Prostate gland (tissue), 2 donors: ENCODE measurements around the gene SLC44A2. TPM values are rescaled to one million over a fixed set of nuclear protein-coding genes. Genes with fewer than 3 reads are reported as not detected.

Source experiments
- DNase-seq: peaks from one replicate; pipeline ENCODE4 v3.0.0-alpha.2; 2019; ENCODE audit warnings: low spot score
- H3K27ac ChIP-seq, 2 donors: fragments of 200-600 bp; sonication (generic); 2 replicates each; pipeline ENCODE4 v1.5.1; 2017 to 2019
- H3K27me3 ChIP-seq: fragments of 200-600 bp; sonication (generic); replicated peaks from 2 replicates; pipeline ENCODE4 v1.5.1; 2019; ENCODE audit not compliant: insufficient read depth
- H3K36me3 ChIP-seq, 2 donors: fragments of 200-600 bp; sonication (generic); 1 replicate in 1 of 2; 2 replicates in 1 of 2; pipeline versions ENCODE4 v1.5.1 to v1.8.1; 2017 to 2019
- H3K4me1 ChIP-seq: fragments of 200-600 bp; sonication (generic); replicated peaks from 2 replicates; pipeline ENCODE4 v1.5.1; 2019
- H3K4me3 ChIP-seq, 2 donors: fragments of 200-600 bp; sonication (generic); 2 replicates each; pipeline ENCODE4 v1.5.1; 2017 to 2019
- H3K9me3 ChIP-seq: fragments of 200-600 bp; sonication (generic); 2 replicates; pipeline ENCODE4 v1.5.1; 2017
- POLR2A ChIP-seq: fragments of 450-650 bp; IDR thresholded peaks from one replicate; pipeline ENCODE4 v1.6.1; 2016; ENCODE audit warnings: antibody characterized with exemption, mild to moderate bottlenecking
- POLR2AphosphoS5 ChIP-seq: sonication (generic); formaldehyde crosslinking; IDR thresholded peaks from one replicate; pipeline ENCODE4 v1.6.1; 2017; ENCODE audit warnings: antibody characterized with exemption
- WGBS: methylation state at CpG from one replicate; pipeline ENCODE4 v1.1.5; 2018; 5-methylcytosine and 5-hydroxymethylcytosine counted together
- intact Hi-C: fragments of 100-400 bp; cut with DNase I; formaldehyde crosslinking; loops from one replicate; pipeline ENCODE4 v1.14.2; 2022
- total RNA-seq, 2 donors: library from RNA; depleted of rRNA; stranded (reverse); fragments of >200 nt; gene quantifications; one replicate each; pipeline ENCODE4 v1.1.0, GENCODE V29; 2016
- TF ChIP-seq, protein P1 (sequence below), 4 experiments: fragments of 200-600 bp in 2 of 4; fragments of 450-650 bp in 2 of 4; sonication (generic) in 2 of 4; IDR thresholded peaks; 1 replicate in 3 of 4; 2 replicates in 1 of 4; pipeline ENCODE4 v1.5.1; 2016 to 2019; ENCODE audit warnings: antibody characterized with exemption in 4 of 4, mild to moderate bottlenecking in 2 of 4, moderate library complexity in 2 of 4

SLC44A2 gene
- total RNA-seq, 2 donors from 2014 or later, result 91.1 to 402 TPM

DNA sequence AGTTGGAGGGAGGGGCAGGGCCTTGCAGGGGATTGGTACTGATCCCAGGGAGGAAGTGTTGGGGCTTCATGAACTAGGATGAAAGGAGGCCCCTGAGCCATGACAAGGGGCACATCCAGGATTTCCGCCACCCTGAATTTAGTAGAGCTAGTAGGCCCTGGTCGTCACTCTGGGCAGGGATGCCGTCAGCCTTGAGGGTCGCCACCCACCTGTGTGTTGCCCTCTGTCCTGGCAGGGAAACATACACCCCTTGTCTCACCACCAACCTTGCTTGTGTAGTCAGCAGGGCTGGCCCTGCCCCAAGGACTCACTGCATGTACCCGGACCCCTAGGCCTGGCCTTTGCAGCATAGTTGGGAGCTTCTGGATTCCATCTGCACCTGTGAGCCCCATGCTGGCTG is 66.5 kb downstream of the SLC44A2 start:
- no peaks in the 10 kb centered on the region for H3K9me3 ChIP-seq
- H3K4me3 ChIP-seq, result no peak overlapping the region
- no peak for DNase-seq
- H3K4me1 ChIP-seq, result no peaks in the 10 kb centered on the region
- intact Hi-C loops, result loop anchor here (5.0 kb wide), 1 partner anchor 40 kb away; the partner anchor contains the start of gene ILF3
- peaks cover 10 to 19% of the 10 kb centered on the region in 2 donors for H3K36me3 ChIP-seq
- TF ChIP-seq POLR2AphosphoS5 (no peak), POLR2A (no peak)
- TF ChIP-seq, protein P1, sequence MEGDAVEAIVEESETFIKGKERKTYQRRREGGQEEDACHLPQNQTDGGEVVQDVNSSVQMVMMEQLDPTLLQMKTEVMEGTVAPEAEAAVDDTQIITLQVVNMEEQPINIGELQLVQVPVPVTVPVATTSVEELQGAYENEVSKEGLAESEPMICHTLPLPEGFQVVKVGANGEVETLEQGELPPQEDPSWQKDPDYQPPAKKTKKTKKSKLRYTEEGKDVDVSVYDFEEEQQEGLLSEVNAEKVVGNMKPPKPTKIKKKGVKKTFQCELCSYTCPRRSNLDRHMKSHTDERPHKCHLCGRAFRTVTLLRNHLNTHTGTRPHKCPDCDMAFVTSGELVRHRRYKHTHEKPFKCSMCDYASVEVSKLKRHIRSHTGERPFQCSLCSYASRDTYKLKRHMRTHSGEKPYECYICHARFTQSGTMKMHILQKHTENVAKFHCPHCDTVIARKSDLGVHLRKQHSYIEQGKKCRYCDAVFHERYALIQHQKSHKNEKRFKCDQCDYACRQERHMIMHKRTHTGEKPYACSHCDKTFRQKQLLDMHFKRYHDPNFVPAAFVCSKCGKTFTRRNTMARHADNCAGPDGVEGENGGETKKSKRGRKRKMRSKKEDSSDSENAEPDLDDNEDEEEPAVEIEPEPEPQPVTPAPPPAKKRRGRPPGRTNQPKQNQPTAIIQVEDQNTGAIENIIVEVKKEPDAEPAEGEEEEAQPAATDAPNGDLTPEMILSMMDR (IDR thresholded peaks at IDR 0.05), result no peak
- no peaks in the 10 kb centered on the region for H3K27me3 ChIP-seq
- WGBS, result 83% methylated on average over 5 of the region's 5 CpGs
- no peak overlapping the region for H3K27ac ChIP-seq

DNA sequence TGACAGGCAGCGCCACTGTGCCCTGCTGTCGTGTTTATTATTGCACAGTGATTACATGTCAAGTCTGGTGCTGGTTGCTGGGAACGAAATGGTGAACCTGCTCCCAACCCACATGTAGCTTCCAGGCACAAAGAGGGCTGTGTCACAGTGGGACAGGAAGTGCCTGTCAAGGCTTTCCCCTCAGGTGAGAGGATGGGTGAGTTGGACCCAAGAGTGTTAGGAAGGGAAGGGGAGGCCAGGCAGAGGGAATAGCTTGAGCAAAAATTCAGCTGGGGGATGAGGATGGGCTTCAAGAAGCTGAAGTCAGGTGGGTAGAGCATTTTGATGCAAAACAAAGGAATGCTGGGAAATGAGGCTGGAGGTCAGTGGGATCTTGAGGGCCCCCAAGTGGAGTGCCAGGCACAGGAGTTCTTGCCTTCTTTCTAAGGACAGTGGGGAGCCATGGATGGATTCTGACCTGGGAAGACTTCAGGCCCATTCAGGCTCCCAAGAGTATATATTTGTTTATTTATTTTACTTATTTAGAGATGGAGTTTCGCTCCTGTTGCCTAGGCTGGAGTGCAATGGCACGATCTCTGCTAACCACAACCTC is 67.4 kb downstream of the SLC44A2 start:
- no peak for DNase-seq
- no peaks in the 10 kb centered on the region for H3K9me3 ChIP-seq
- H3K27me3 ChIP-seq, result no peaks in the 10 kb centered on the region
- H3K36me3 ChIP-seq, result peaks cover 4 to 13% of the 10 kb centered on the region in 2 donors
- TF ChIP-seq POLR2AphosphoS5 (no peak), POLR2A (no peak)
- TF ChIP-seq, protein P1 (IDR thresholded peaks at IDR 0.05), result no peak
- 82% methylated on average over 5 of the region's 5 CpGs for WGBS
- no peak overlapping the region for H3K27ac ChIP-seq
- no peaks in the 10 kb centered on the region for H3K4me1 ChIP-seq
- intact Hi-C loops, result loop anchor here (5.0 kb wide), 1 partner anchor 40 kb away; the partner anchor contains the start of gene ILF3
- no peak overlapping the region for H3K4me3 ChIP-seq

Other genes with a start within 250 kb of the SLC44A2 start
- 100 to 1,000 TPM in 1 of 2 donors, 10 to 100 TPM in 1; 90.8 to 161 TPM for gene TYK2, start 245.0 kb upstream of the SLC44A2 start, total RNA-seq
- 100 to 1,000 TPM; 135 to 159 TPM for gene CDC37, start 222.0 kb upstream of the SLC44A2 start, total RNA-seq
- 10 to 100 TPM; 14.5 to 15.1 TPM for gene PDE4A, start 205.0 kb upstream of the SLC44A2 start, total RNA-seq
- 10 to 100 TPM; 93.4 to 94.2 TPM for gene KEAP1, start 122.2 kb upstream of the SLC44A2 start, total RNA-seq
- gene S1PR5, start 108.1 kb upstream of the SLC44A2 start, total RNA-seq, result 10 to 100 TPM in 1 of 2 donors, 1 to 10 TPM in 1; 3.4 to 17.0 TPM
- 10 to 100 TPM; 36.3 to 57.9 TPM for gene ATG4D, start 81.6 kb upstream of the SLC44A2 start, total RNA-seq
- 10 to 100 TPM; 23.6 to 23.8 TPM for gene KRI1, start 59.5 kb upstream of the SLC44A2 start, total RNA-seq
- gene CDKN2D, start 56.6 kb upstream of the SLC44A2 start, total RNA-seq, result 1 to 10 TPM; 3.7 to 8.2 TPM
- 10 to 100 TPM; 28.1 to 85.8 TPM for gene AP1M2, start 38.2 kb upstream of the SLC44A2 start, total RNA-seq
- 100 to 1,000 TPM; 112 to 192 TPM for gene ILF3, start 28.8 kb downstream of the SLC44A2 start, total RNA-seq
- 10 to 100 TPM; 45.0 to 49.0 TPM for gene QTRT1, start 75.9 kb downstream of the SLC44A2 start, total RNA-seq
- gene DNM2, start 92.5 kb downstream of the SLC44A2 start, total RNA-seq, result 100 to 1,000 TPM; 137 to 279 TPM
- 10 to 100 TPM; 41.9 to 47.8 TPM for gene TMED1, start 210.7 kb downstream of the SLC44A2 start, total RNA-seq
- 1 to 10 TPM in 1 of 2 donors, under 1 TPM in 1; 0.91 to 6.4 TPM for gene C19orf38, start 222.9 kb downstream of the SLC44A2 start, total RNA-seq
- gene CARM1, start 246.0 kb downstream of the SLC44A2 start, total RNA-seq, result 10 to 100 TPM; 14.5 to 54.4 TPM